ENCODE data around the gene FRMPD4.

The FRMPD4 gene

GRCh38 chrX:12138361-12139313 is at the start of gene FRMPD4:
Gene FRMPD4 (plus strand): TSS chrX:12138473. CDS start chrX:12138972, 499 bp downstream.
- TF ChIP-seq GATA2 (IDR thresholded peaks at IDR 0.05; ENCODE audit: low read depth, low read length) (no peak), GATA3 (IDR thresholded peaks at IDR 0.05; ENCODE audit: low read depth, low read length) (no peak)

- TF ChIP-seq GATA2 (IDR thresholded peaks at IDR 0.05; ENCODE audit: low read depth, low read length) = no peak
- TF ChIP-seq GATA3 (IDR thresholded peaks at IDR 0.05; ENCODE audit: low read depth, low read length) = no peak
Measured at GRCh38 chrX:12089740-12090139, 48.5 kb upstream of the FRMPD4 start.

GRCh38 chrX:12113321-12113720 is 25.0 kb upstream of the FRMPD4 start:
- TF ChIP-seq GATA3 (IDR thresholded peaks at IDR 0.05; ENCODE audit: low read depth, low read length) (no peak), GATA2 (IDR thresholded peaks at IDR 0.05; ENCODE audit: low read depth, low read length) (no peak)

- no peak for TF ChIP-seq GATA3 (IDR thresholded peaks at IDR 0.05; ENCODE audit: low read depth, low read length)
Measured at GRCh38 chrX:12115377-12115776, 22.9 kb upstream of the FRMPD4 start.

GRCh38 chrX:12118134-12118533 is 20.1 kb upstream of the FRMPD4 start:
- TF ChIP-seq GATA3 (IDR thresholded peaks at IDR 0.05; ENCODE audit: low read depth, low read length) = no peak
- TF ChIP-seq GATA2 (IDR thresholded peaks at IDR 0.05; ENCODE audit: low read depth, low read length) = no peak

- no peak for TF ChIP-seq GATA3 (IDR thresholded peaks at IDR 0.05; ENCODE audit: low read depth, low read length)
Measured at GRCh38 chrX:12128017-12128416, 10.3 kb upstream of the FRMPD4 start.

- no peak for TF ChIP-seq GATA2 (IDR thresholded peaks at IDR 0.05; ENCODE audit: low read depth, low read length)
- no peak for TF ChIP-seq GATA3 (IDR thresholded peaks at IDR 0.05; ENCODE audit: low read depth, low read length)
Measured at GRCh38 chrX:12137951-12138360, 317 bp upstream of the FRMPD4 start.

GRCh38 chrX:12139934-12140611 is 1.8 kb downstream of the FRMPD4 start:
- no peak for TF ChIP-seq GATA2 (IDR thresholded peaks at IDR 0.05; ENCODE audit: low read depth, low read length)

GRCh38 chrX:12141511-12141910 is 3.2 kb downstream of the FRMPD4 start:
- TF ChIP-seq GATA2 (IDR thresholded peaks at IDR 0.05; ENCODE audit: low read depth, low read length) = no peak
- TF ChIP-seq GATA3 (IDR thresholded peaks at IDR 0.05; ENCODE audit: low read depth, low read length) = no peak

GRCh38 chrX:12142661-12143060 is 4.4 kb downstream of the FRMPD4 start:
- no peak for TF ChIP-seq GATA2 (IDR thresholded peaks at IDR 0.05; ENCODE audit: low read depth, low read length)
- TF ChIP-seq GATA3 (IDR thresholded peaks at IDR 0.05; ENCODE audit: low read depth, low read length) = no peak

- TF ChIP-seq GATA3 (IDR thresholded peaks at IDR 0.05; ENCODE audit: low read depth, low read length) (no peak), GATA2 (IDR thresholded peaks at IDR 0.05; ENCODE audit: low read depth, low read length) (no peak)
Measured at GRCh38 chrX:12145402-12145801, 7.1 kb downstream of the FRMPD4 start.

GRCh38 chrX:12149670-12150407 is 11.6 kb downstream of the FRMPD4 start:
- TF ChIP-seq GATA3 (IDR thresholded peaks at IDR 0.05; ENCODE audit: low read depth, low read length) = no peak
- TF ChIP-seq GATA2 (IDR thresholded peaks at IDR 0.05; ENCODE audit: low read depth, low read length) = no peak

- TF ChIP-seq GATA2 (IDR thresholded peaks at IDR 0.05; ENCODE audit: low read depth, low read length) (no peak), GATA3 (IDR thresholded peaks at IDR 0.05; ENCODE audit: low read depth, low read length) (no peak)
Measured at GRCh38 chrX:12153317-12153716, 15.0 kb downstream of the FRMPD4 start.

GRCh38 chrX:12153741-12154140 is 15.5 kb downstream of the FRMPD4 start:
- TF ChIP-seq GATA2 (IDR thresholded peaks at IDR 0.05; ENCODE audit: low read depth, low read length) (no peak), GATA3 (IDR thresholded peaks at IDR 0.05; ENCODE audit: low read depth, low read length) (no peak)

All from SH-SY5Y (cell line).